Adrenal gland (tissue), 12 donors: ENCODE measurements around the gene FGD4. TPM values are rescaled to one million over a fixed set of nuclear protein-coding genes. Genes with fewer than 3 reads are reported as not detected.

Experiments
- DNase-seq, 7 donors: peaks; one replicate each; pipeline ENCODE4 v3.0.0-alpha.2; 2019 to 2020
- H3K27ac ChIP-seq, 5 donors: fragments of 200-600 bp; sonication (generic) in 4 of 5; 1 replicate in 3 of 5; 2 replicates in 2 of 5; pipeline versions ENCODE4 v1.5.1 to v1.8.0; 2016 to 2020; ENCODE audit warnings: mild to moderate bottlenecking in 1 of 5
- H3K27me3 ChIP-seq: fragments of 200-600 bp; 2 replicates; pipeline ENCODE4 v1.8.0; 2021
- H3K36me3 ChIP-seq, 2 donors: fragments of 200-600 bp; replicated peaks in 1 of 2; 1 replicate in 1 of 2; 2 replicates in 1 of 2; pipeline versions ENCODE4 v1.5.1 to v1.8.0; 2018 to 2022
- H3K4me1 ChIP-seq, 2 donors: fragments of 200-600 bp; replicated peaks in 1 of 2; 1 replicate in 1 of 2; 2 replicates in 1 of 2; pipeline versions ENCODE4 v1.5.1 to v1.8.0; 2018 to 2021
- H3K4me3 ChIP-seq, 4 donors: fragments of 200-600 bp; sonication (generic) in 3 of 4; one replicate each; pipeline ENCODE4 v1.5.1; 2016 to 2018
- H3K9me3 ChIP-seq, 3 donors: fragments of 200-600 bp; sonication (generic) in 1 of 3; replicated peaks in 1 of 3; 1 replicate in 2 of 3; 2 replicates in 1 of 3; pipeline versions ENCODE4 v1.5.1 to v1.8.0; 2016 to 2021
- CTCF ChIP-seq, 6 experiments: fragments of 450-650 bp in 4 of 6; fragments of 200-600 bp in 2 of 6; sonication (generic) in 1 of 6; IDR thresholded peaks; 1 replicate in 5 of 6; 2 replicates in 1 of 6; pipeline versions ENCODE4 v1.5.1 to v1.8.0; 2016 to 2021; ENCODE audit warnings: antibody characterized with exemption in 6 of 6, mild to moderate bottlenecking in 2 of 6, moderate library complexity in 1 of 6
- POLR2A ChIP-seq, 2 donors: fragments of 450-650 bp; IDR thresholded peaks; one replicate each; pipeline ENCODE4 v1.6.1; 2017; ENCODE audit warnings: antibody characterized with exemption in 2 of 2, mild to moderate bottlenecking in 2 of 2, moderate library complexity in 1 of 2
- WGBS, 4 donors: extraction: QIAGEN DNeasy Blood & Tissue Kit in 2 of 4; methylation state at CpG; one replicate each; pipeline versions ENCODE4 v1.1.5 to v1.1.7; 2013 to 2017; 5-methylcytosine and 5-hydroxymethylcytosine counted together
- intact Hi-C, 2 donors: fragments of 100-400 bp; cut with DNase I; formaldehyde crosslinking; loops; one replicate each; pipeline versions ENCODE4 v1.14.1 to v1.15.0; 2022 to 2023
- polyA plus RNA-seq, 3 donors: library from polyadenylated mRNA; stranded (reverse); fragments of 200-250 nt in 2 of 3; fragments of 350-450 nt in 1 of 3; fragmentation: Illumina TruSeq in 1 of 3; extraction: RNeasy Lipid Tissue Mini Kit (QIAGEN cat#74804) in 1 of 3; gene quantifications; one replicate each; pipeline ENCODE4 v1.2.3, GENCODE V29; 2013 to 2014
- total RNA-seq, 9 donors: library from RNA; depleted of rRNA in 4 of 9; stranded (reverse); fragments of >200 nt in 4 of 9; fragments of 120-200 nt in 1 of 9; fragmentation: NEBNext Ultra II Directional in 1 of 9; extraction: Animal tissue kit (Norgen Biotek cat#: 25700) in 1 of 9; gene quantifications; one replicate each; pipeline versions ENCODE4 v1.1.0 to v1.2.4, GENCODE V29; 2013 to 2023
- donor health status: healthy with polysubstance abuse.
- donor health status: Bipolar disorder and iron deficiency.
- donor health status: DM: yes; HTN: yes; CAD: no.
- donor health status: DM: no; HTN: no; CAD: no.
- donor health status: DM: no; HTN: no; CAD: no.
- donor health status: DM: yes; HTN: yes; CAD: no.

Gene FGD4
- total and polyA plus RNA-seq, 12 donors = 1.7 to 38.5 (median 16.6) TPM

DNA sequence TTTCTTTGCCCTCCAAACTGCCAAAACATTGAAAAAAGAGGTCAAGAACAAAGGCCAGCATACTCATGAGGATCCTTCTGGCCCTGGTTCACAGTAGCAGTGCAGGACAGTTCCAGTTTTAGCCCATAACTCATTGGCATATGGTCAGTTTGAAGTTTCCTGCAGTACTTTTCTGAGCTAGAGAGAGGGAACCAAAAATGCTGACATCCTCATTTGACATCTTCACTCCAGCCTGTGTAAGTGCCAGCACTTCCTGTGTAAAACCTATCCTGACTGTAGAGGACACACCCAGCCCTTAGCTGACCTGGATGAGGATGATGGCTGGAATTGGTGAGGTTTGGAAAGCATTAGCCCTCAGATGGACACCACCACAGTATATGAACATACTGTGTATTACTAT, 84.1 kb downstream of the FGD4 start:
- Histone ChIP-seq H3K9me3 (no peaks in the 10 kb centered on the region), H3K4me1 (peaks cover 4 to 19% of the 10 kb centered on the region in 2 donors), H3K36me3 (no peaks in the 10 kb centered on the region), H3K27me3 (no peaks in the 10 kb centered on the region), H3K27ac (peak overlapping the region in 2 of 5 donors; percentile 54 to 77), H3K4me3 (no peak overlapping the region)
- DNase-seq = peak in 6 of 7 donors; percentile 24 to 55 (median 36)
- intact Hi-C loops = no loop called here
- TF ChIP-seq POLR2A (IDR thresholded peaks at IDR 0.05) (no peak), CTCF (IDR thresholded peaks at IDR 0.05) (no peak)

- Histone ChIP-seq H3K36me3 (no peaks in the 10 kb centered on the region), H3K9me3 (no peaks in the 10 kb centered on the region), H3K27me3 (no peaks in the 10 kb centered on the region), H3K4me1 (peaks cover 4 to 19% of the 10 kb centered on the region in 2 donors), H3K27ac (peak overlapping the region in 1 of 5 donors; percentile 77), H3K4me3 (no peak overlapping the region)
- TF ChIP-seq CTCF (IDR thresholded peaks at IDR 0.05) = no peak
- no peak for TF ChIP-seq POLR2A (IDR thresholded peaks at IDR 0.05)
- intact Hi-C loops = no loop called here
- WGBS, 4 donors = 26 to 66% (median 49%) methylated on average over 1 of the region's 1 CpG
- DNase-seq = no peak
Measured at GRCh38 chr12:32483993-32484392, 84.6 kb downstream of the FGD4 start.

GRCh38 chr12:32486158-32486557, 86.8 kb downstream of the FGD4 start:
- H3K4me3 ChIP-seq = peak overlapping the region in 1 of 4 donors; percentile 40
- no peaks in the 10 kb centered on the region for H3K36me3 ChIP-seq
- TF ChIP-seq CTCF (IDR thresholded peaks at IDR 0.05) = no peak
- no peak for TF ChIP-seq POLR2A (IDR thresholded peaks at IDR 0.05)
- DNase-seq = no peak
- H3K27ac ChIP-seq = peak overlapping the region in 3 of 5 donors; percentile 17 to 82 (median 24)
- 47 to 64% (median 56%) methylated on average over 2 of the region's 2 CpGs for WGBS, 4 donors
- H3K9me3 ChIP-seq = no peaks in the 10 kb centered on the region
- H3K27me3 ChIP-seq = no peaks in the 10 kb centered on the region
- peaks cover 4 to 19% of the 10 kb centered on the region in 2 donors for H3K4me1 ChIP-seq
- intact Hi-C loops = no loop called here

GRCh38 chr12:32488132-32488531, 88.8 kb downstream of the FGD4 start:
- Histone ChIP-seq H3K36me3 (no peaks in the 10 kb centered on the region), H3K4me3 (no peak overlapping the region), H3K27me3 (no peaks in the 10 kb centered on the region), H3K4me1 (peaks cover 4 to 9% of the 10 kb centered on the region in 2 donors), H3K9me3 (no peaks in the 10 kb centered on the region), H3K27ac (no peak overlapping the region)
- TF ChIP-seq CTCF (IDR thresholded peaks at IDR 0.05) (no peak), POLR2A (IDR thresholded peaks at IDR 0.05) (no peak)
- intact Hi-C loops = no loop called here
- 35 to 64% (median 44%) methylated on average over 2 of the region's 2 CpGs for WGBS, 4 donors
- DNase-seq = no peak
